MM.1S (cell line): Measurements from ENCODE around the gene BCAT1.

ENCODE experiments used
- DNase-seq: peaks from one replicate; pipeline ENCODE4 v3.0.0-alpha.2; 2015
- H2AFZ ChIP-seq: fragments of 300-600 bp; sonication (generic); 2 replicates; pipeline ENCODE4 v1.6.0; 2016; ENCODE audit warnings: antibody characterized with exemption, low read length
- H3F3A ChIP-seq: fragments of 300-600 bp; sonication (generic); 2 replicates; pipeline ENCODE4 v1.6.1; 2016; ENCODE audit warnings: mild to moderate bottlenecking, antibody characterized with exemption, low read length, moderate library complexity, mixed read lengths; ENCODE audit not compliant: insufficient read depth
- H3K27ac ChIP-seq: fragments of 300-600 bp; sonication (generic); 2 replicates; pipeline ENCODE4 v1.5.1; 2016; ENCODE audit warnings: mild to moderate bottlenecking, low read length
- H3K27me3 ChIP-seq: fragments of 300-600 bp; sonication (generic); replicated peaks from 2 replicates; pipeline ENCODE4 v1.6.0; 2016; ENCODE audit warnings: low read length; ENCODE audit not compliant: insufficient read depth
- H3K36me3 ChIP-seq: fragments of 300-600 bp; sonication (generic); replicated peaks from 2 replicates; pipeline ENCODE4 v1.6.1; 2016; ENCODE audit warnings: mild to moderate bottlenecking, low read length, mixed read lengths; ENCODE audit not compliant: insufficient read depth
- H3K4me1 ChIP-seq: fragments of 300-600 bp; sonication (generic); 2 replicates; pipeline ENCODE4 v1.6.1; 2016; ENCODE audit warnings: low read length, mixed read lengths
- H3K4me2 ChIP-seq: fragments of 300-600 bp; sonication (generic); 2 replicates; pipeline ENCODE4 v1.6.0; 2016; ENCODE audit warnings: low read depth, low read length
- H3K4me3 ChIP-seq: fragments of 300-600 bp; sonication (generic); 2 replicates; pipeline ENCODE4 v1.5.1; 2016; ENCODE audit warnings: low read length, mixed read lengths
- H3K79me2 ChIP-seq: fragments of 300-600 bp; sonication (generic); 2 replicates; pipeline ENCODE4 v1.6.1; 2016; ENCODE audit warnings: mixed run types, low read length, mixed read lengths
- H3K9ac ChIP-seq: fragments of 300-600 bp; sonication (generic); 2 replicates; pipeline ENCODE4 v1.6.1; 2016; ENCODE audit warnings: low read length, mixed read lengths
- H3K9me2 ChIP-seq: fragments of 300-600 bp; sonication (generic); replicated peaks from 2 replicates; pipeline ENCODE4 v1.6.1; 2016; ENCODE audit warnings: mild to moderate bottlenecking, low read length, mixed read lengths; ENCODE audit not compliant: insufficient read depth
- H3K9me3 ChIP-seq: fragments of 300-600 bp; sonication (generic); replicated peaks from 2 replicates; pipeline ENCODE4 v1.6.1; 2016; ENCODE audit warnings: mild to moderate bottlenecking, low read length, mixed read lengths; ENCODE audit not compliant: insufficient read depth
- H4K20me1 ChIP-seq: fragments of 300-600 bp; sonication (generic); 2 replicates; pipeline ENCODE4 v1.6.1; 2016; ENCODE audit warnings: mild to moderate bottlenecking, low read length, moderate library complexity, mixed read lengths; ENCODE audit not compliant: insufficient read depth
- CTCF ChIP-seq: fragments of 300-600 bp; sonication (generic); IDR thresholded peaks from 2 replicates; pipeline ENCODE4 v1.5.1; 2016; ENCODE audit warnings: antibody characterized with exemption, low read length, mixed read lengths
- EZH2 ChIP-seq: fragments of 300-600 bp; sonication (generic); optimal IDR thresholded peaks from 2 replicates; pipeline ENCODE3; 2017; ENCODE audit warnings: low read depth, mild to moderate bottlenecking, antibody characterized with exemption, low read length, mixed read lengths
- EZH2phosphoT487 ChIP-seq: fragments of 300-600 bp; sonication (generic); IDR thresholded peaks from 2 replicates; pipeline ENCODE4 v1.6.1; 2018; ENCODE audit warnings: antibody characterized with exemption, low read length

BCAT1 gene

GRCh38 chr12:24950231-24950834 lies 1.4 kb upstream of the BCAT1 start:
- H3K4me1 ChIP-seq = peaks cover 29% of the 10 kb centered on the region
- no peaks in the 10 kb centered on the region for H3K36me3 ChIP-seq
- H2AFZ ChIP-seq = no peak overlapping the region
- H3K9me3 ChIP-seq = no peaks in the 10 kb centered on the region
- TF ChIP-seq EZH2phosphoT487 (peak; percentile 90; the same call in 1 of the 2 replicates), EZH2 (no peak)
- no peak overlapping the region; the same call in 1 of the 2 replicates for H3K27ac ChIP-seq
- peak; percentile 91 for DNase-seq
- H3K4me2 ChIP-seq = peak overlapping the region; percentile 9; the same call in 1 of the 2 replicates
- H3K4me3 ChIP-seq = no peak overlapping the region
- H3K79me2 ChIP-seq = no peaks in the 10 kb centered on the region
- H3K9me2 ChIP-seq = no peaks in the 10 kb centered on the region
- no peak overlapping the region for H3K9ac ChIP-seq
- H3F3A ChIP-seq = peaks cover 18% of the 10 kb centered on the region
- H4K20me1 ChIP-seq = peaks cover 8% of the 10 kb centered on the region
- H3K27me3 ChIP-seq = peaks cover 88% of the 10 kb centered on the region

- Histone ChIP-seq H3K9me3 (no peaks in the 10 kb centered on the region), H3K9ac (no peak overlapping the region; the same call in 1 of the 2 replicates), H3K9me2 (no peaks in the 10 kb centered on the region), H3K4me3 (peak overlapping the region; percentile 60), H3K36me3 (no peaks in the 10 kb centered on the region), H3K27ac (no peak overlapping the region), H3K4me2 (peak overlapping the region; percentile 96), H2AFZ (peak overlapping the region; percentile 35), H3K27me3 (peaks cover 87% of the 10 kb centered on the region), H4K20me1 (peaks cover 8% of the 10 kb centered on the region), H3K4me1 (peaks cover 29% of the 10 kb centered on the region), H3F3A (peaks cover 18% of the 10 kb centered on the region), H3K79me2 (no peaks in the 10 kb centered on the region)
- TF ChIP-seq EZH2phosphoT487 = 0 out of 2 replicates have a peak, but pooled peaks have one; percentile 49
- TF ChIP-seq CTCF = no peak
- peak; percentile 49 for DNase-seq
These were observed 513 bp downstream of the BCAT1 start for GRCh38 chr12:24948420-24948756.

- Histone ChIP-seq H3F3A (peaks cover 18% of the 10 kb centered on the region), H3K9me3 (no peaks in the 10 kb centered on the region), H3K79me2 (no peaks in the 10 kb centered on the region), H3K4me3 (peak overlapping the region; percentile 60), H3K27me3 (peaks cover 81% of the 10 kb centered on the region), H3K4me2 (peak overlapping the region; percentile 96), H3K36me3 (no peaks in the 10 kb centered on the region), H3K9ac (no peak overlapping the region), H2AFZ (no peak overlapping the region), H4K20me1 (peaks cover 7% of the 10 kb centered on the region), H3K9me2 (no peaks in the 10 kb centered on the region), H3K4me1 (peaks cover 29% of the 10 kb centered on the region), H3K27ac (no peak overlapping the region)
- TF ChIP-seq CTCF (no peak), EZH2phosphoT487 (no peak), EZH2 (no peak)
- DNase-seq = no peak
These were observed 1.1 kb downstream of the BCAT1 start for GRCh38 chr12:24947541-24948419.
